T-helper 2 cell treated with Interferon-gamma antibody and Interleukin-4, amounts not matched to agents 5 μg/mL and 100 μg/mL, for 36 hours (primary cell): ENCODE data around the gene TCP11L1.
"Not testable (repeated sequence)": the region's sequence is repeated elsewhere in the genome, so short reads cannot be mapped to it uniquely, and the experiment has no call there.

Source experiments
- DNase-seq: peaks from one replicate; pipeline ENCODE4 v3.0.0; 2021; ENCODE audit warnings: low spot score
- H3K27ac Mint-ChIP-seq: one replicate; pipeline ENCODE4 v1.8.0; 2021; ENCODE audit warnings: mild to moderate bottlenecking, mixed read lengths
- H3K27me3 Mint-ChIP-seq: one replicate; pipeline ENCODE4 v1.8.0; 2021; ENCODE audit warnings: low read depth, mixed read lengths
- H3K36me3 Mint-ChIP-seq: one replicate; pipeline ENCODE4 v1.8.0; 2021; ENCODE audit warnings: low read depth, mixed read lengths
- H3K4me1 Mint-ChIP-seq: one replicate; pipeline ENCODE4 v1.8.0; 2021; ENCODE audit warnings: low read depth, mixed read lengths
- H3K4me3 Mint-ChIP-seq: one replicate; pipeline ENCODE4 v1.8.0; 2022; ENCODE audit warnings: mild to moderate bottlenecking, moderate library complexity, mixed read lengths
- H3K9me3 Mint-ChIP-seq: one replicate; pipeline ENCODE4 v1.8.0; 2021; ENCODE audit warnings: mixed read lengths

The TCP11L1 gene

DNA sequence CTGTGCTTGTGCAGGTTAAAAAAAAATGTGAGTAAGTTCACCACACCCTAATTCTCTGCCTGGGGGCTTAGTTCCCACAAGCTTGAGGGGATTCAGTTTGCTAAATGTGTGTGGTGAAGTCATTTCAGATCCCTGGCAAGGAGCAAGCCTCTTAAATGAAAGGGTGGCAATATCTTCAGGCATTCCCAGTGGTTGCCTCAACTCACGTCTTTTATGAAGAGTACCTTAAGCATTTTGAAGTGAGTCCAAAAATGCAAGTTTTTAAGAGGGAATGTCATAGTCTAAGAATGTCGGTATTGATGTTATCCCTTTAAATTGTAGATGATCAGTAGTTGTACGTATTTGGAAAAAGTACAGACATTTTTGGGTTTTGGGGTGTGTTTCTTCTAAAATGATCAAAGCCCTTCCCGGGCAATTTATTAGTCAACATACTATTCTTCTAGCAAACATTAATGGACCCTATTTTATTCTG, 4.9 kb downstream of the TCP11L1 start:
- peaks cover 32% of the 10 kb centered on the region for H3K36me3 Mint-ChIP-seq
- no peak overlapping the region for H3K4me3 Mint-ChIP-seq
- peaks cover 3% of the 10 kb centered on the region for H3K27me3 Mint-ChIP-seq
- H3K27ac Mint-ChIP-seq: no peak overlapping the region
- DNase-seq: no peak
- peaks cover 22% of the 10 kb centered on the region for H3K4me1 Mint-ChIP-seq
- no peaks in the 10 kb centered on the region for H3K9me3 Mint-ChIP-seq

DNA sequence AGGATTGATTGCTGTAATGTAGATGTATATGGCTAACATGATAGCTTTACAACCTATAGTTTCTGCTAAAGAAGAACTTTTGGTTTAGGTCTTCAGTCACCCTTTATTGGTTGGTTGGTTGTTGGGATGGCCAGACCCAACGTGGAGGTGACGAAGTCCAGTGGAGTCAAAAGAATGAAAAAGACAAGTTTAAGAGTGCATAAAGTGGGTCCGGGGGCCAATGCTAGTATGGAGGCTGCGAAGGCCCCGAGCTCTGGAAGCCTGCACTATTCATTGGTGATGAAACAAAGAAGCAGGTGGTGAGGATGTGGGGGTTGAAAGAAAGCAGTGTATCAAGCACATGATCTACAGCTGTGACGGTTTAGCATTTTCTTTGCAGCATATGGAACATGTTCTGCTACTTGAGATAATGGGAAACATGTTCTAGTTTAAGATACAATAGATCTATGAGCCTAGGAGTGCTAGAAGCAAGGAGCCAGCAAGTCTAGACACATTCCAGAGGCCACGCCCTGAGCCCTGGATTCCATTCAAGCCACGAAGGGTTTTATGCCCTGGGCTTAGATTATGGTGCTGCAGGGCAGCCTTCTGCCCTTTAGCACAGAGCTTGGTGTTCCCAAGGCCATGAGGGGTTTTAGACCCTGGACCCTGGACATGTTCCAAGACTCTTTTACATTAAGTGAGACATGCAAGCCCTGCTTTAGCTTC, 6.3 kb downstream of the TCP11L1 start:
- Mint-ChIP-seq H3K4me1 (peaks cover 16% of the 10 kb centered on the region), H3K27me3 (peaks cover 3% of the 10 kb centered on the region), H3K9me3 (no peaks in the 10 kb centered on the region), H3K4me3 (no peak overlapping the region), H3K36me3 (peaks cover 32% of the 10 kb centered on the region), H3K27ac (no peak overlapping the region)
- no peak for DNase-seq

DNA sequence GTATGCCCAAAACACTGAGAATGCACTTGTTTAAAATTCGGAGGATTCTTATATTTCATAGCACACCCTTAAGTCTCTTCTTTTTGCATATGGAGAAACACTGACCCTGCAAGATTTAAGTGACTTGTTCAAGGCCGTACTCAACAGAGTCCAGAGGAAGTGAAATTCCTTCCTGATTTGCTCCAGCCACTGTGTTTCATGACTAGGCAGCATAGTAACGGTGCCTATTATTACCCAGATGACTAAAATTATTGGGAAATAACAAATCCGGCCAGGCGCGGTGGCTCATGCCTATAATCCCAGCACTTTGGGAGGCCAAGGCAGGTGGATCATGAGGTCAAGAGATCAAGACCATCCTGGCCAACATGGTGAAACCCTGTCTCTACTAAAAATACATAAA, 9.3 kb downstream of the TCP11L1 start:
- H3K36me3 Mint-ChIP-seq: peaks cover 35% of the 10 kb centered on the region
- not testable (repeated sequence) for DNase-seq, H3K9me3 Mint-ChIP-seq, H3K27ac Mint-ChIP-seq, H3K4me3 Mint-ChIP-seq, H3K4me1 Mint-ChIP-seq, H3K27me3 Mint-ChIP-seq

DNA sequence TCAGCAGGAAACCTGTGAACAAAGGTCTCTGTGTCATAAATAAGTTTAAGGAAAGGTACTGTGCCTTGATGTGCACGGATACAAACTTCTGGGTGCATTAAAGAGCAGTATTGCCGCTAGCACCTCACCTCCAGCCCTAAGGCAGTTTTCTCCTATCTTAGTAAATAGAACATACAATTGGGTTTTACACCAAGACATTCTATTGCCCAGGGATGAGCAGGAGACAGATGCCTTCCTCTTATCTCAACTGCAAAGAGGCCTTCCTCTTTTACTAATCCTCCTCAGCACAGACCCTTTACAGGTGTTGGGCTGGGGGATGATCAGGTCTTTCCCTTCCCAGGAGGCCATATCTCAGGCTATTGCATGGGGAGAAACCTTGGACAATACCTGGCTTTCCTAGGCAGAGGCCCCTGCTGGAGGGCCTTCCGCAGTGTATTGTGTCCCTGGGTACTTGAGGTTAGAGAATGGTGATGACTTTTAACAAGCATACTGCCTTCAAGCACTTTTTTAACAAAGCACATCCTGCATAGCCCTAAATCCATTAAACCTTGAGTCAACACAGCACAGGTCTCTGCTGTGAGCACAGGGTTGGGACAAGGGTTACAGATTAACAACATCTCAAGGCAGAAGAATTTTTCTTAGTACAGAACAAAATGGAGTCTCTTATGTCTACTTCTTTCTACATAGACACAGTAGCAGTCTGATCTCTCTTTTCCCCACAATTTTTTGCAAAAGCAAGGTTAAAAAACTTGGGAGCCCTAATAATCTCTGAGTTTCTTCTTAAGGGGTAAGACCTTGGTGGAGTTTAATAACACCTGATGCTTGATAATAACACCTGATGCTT, 10.4 kb downstream of the TCP11L1 start:
- not testable (repeated sequence) for H3K4me3 Mint-ChIP-seq, H3K27me3 Mint-ChIP-seq, DNase-seq, H3K9me3 Mint-ChIP-seq, H3K4me1 Mint-ChIP-seq, H3K27ac Mint-ChIP-seq
- H3K36me3 Mint-ChIP-seq: peaks cover 36% of the 10 kb centered on the region

DNA sequence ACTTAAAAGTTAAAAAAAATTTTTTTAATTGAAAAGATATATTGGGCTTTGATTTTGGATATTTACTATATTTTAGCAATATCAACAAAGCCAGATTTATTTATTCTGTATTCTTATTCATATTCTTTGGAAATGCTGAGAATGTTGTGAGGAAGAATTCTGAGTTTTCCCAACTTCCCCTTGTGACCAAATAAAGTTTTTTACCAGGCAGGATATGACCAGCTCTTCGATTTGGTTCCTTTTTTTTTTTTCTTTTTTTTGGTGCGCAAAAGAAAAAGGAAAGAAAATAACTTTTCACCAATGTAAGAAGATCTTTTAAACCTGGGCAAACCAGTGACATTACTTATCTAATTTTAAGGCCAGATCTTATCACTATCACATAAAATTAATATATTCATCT, 12.9 kb downstream of the TCP11L1 start:
- no peak for DNase-seq

DNA sequence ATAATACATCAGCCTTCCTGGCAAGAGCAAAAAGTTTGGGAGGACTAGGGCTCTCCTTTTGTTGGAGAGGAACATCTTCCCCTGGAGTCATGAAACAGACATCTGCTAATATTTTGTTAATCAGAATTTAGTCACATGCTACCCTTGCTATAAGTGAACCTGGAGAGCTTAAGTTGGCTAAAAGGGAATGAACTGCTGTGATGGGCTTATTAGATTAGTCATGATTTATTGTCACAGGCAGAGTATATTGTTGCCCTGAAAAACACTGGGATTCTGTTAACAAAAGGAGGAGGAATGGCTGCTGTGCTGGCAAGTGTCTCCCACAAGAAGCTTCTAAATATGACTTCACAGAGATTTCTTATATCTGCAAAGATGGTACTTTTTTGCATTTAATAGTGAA, 16.0 kb downstream of the TCP11L1 start:
- H3K27me3 Mint-ChIP-seq: no peaks in the 10 kb centered on the region
- H3K4me3 Mint-ChIP-seq: no peak overlapping the region
- no peaks in the 10 kb centered on the region for H3K9me3 Mint-ChIP-seq
- H3K27ac Mint-ChIP-seq: no peak overlapping the region
- peaks cover 8% of the 10 kb centered on the region for H3K4me1 Mint-ChIP-seq
- DNase-seq: no peak
- H3K36me3 Mint-ChIP-seq: peaks cover 29% of the 10 kb centered on the region

More for the DNA sequence above, 12.9 kb downstream of the TCP11L1 start:
- Mint-ChIP-seq H3K27ac (no peak overlapping the region), H3K4me3 (no peak overlapping the region), H3K27me3 (no peaks in the 10 kb centered on the region), H3K4me1 (no peaks in the 10 kb centered on the region), H3K9me3 (no peaks in the 10 kb centered on the region), H3K36me3 (peaks cover 23% of the 10 kb centered on the region)

DNA sequence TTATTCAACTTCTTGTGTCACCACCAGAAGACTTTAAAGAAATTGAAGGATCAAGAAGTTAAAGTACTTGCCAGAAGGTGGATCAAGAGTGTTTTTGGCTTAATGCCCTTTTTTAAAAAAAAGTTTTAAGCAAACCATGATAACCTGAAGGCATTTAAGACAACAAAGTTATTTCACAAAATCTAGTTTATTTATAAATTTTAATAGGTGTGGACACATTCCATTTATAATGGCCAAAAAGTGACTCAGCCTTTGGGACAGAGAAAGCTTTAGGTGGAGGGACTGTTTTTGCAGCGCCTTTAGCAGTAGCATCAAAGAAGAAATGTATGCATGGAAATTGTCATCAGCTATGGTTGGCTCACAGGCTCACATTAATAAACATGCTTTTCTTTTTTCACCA, 17.9 kb downstream of the TCP11L1 start:
- DNase-seq: no peak
- peaks cover 42% of the 10 kb centered on the region for H3K36me3 Mint-ChIP-seq
- no peak overlapping the region for H3K27ac Mint-ChIP-seq
- peaks cover 10% of the 10 kb centered on the region for H3K4me1 Mint-ChIP-seq
- H3K9me3 Mint-ChIP-seq: no peaks in the 10 kb centered on the region
- H3K27me3 Mint-ChIP-seq: no peaks in the 10 kb centered on the region
- H3K4me3 Mint-ChIP-seq: no peak overlapping the region

DNA sequence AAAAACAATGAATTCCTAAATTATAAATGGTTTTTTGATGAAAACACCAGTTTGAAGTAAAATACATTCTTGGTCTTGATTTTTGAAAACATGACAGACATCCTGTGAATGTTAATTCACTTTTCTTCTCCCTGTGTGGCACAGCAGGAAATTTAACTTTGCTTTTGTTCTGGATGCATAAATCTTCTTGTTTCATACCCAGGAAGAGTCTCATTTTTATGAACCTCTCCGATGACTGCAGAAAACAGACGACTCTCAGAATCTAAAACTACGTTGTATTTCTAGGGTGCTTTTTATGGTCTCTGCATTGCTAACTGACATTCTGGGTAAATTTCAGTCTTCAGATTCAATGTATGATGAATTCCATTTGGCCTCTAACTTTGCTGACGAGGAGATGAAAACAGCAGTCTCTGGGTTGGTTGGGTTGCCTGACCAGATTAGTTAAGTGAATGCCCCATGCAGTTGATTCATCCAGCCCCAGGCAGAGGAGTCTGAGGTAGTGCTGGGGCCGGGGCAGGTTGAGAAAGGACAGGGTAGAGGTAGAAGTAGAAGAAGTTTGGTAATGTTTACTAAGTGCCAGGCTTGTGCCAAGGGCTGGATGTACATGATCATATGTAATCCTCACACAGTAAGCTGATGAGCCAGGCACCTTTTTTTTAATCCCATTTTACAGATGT, 20.1 kb downstream of the TCP11L1 start:
- Mint-ChIP-seq H3K4me3 (no peak overlapping the region), H3K9me3 (no peaks in the 10 kb centered on the region), H3K36me3 (peaks cover 45% of the 10 kb centered on the region), H3K27me3 (no peaks in the 10 kb centered on the region), H3K4me1 (peaks cover 26% of the 10 kb centered on the region), H3K27ac (no peak overlapping the region)
- DNase-seq: no peak

DNA sequence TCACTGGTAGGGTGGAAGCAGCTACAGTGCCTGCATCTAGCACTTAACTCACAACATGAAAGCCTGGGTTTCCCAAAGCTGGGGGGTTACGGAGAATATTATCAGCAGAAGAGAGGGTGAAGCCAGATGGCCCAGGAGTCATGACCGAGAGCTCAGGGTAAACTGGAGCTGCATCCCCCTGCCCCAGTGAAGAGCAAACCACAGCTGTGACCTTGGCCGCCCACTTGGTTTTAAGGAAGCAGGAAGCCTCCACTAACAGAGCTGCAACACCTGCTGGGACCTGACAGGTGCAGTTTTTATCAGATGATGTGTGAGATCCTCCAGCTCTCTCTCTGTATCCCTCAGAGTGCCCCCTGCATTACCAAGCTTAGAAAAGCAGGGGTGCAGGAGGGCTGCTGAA, 20.9 kb downstream of the TCP11L1 start:
- peaks cover 30% of the 10 kb centered on the region for H3K4me1 Mint-ChIP-seq
- no peaks in the 10 kb centered on the region for H3K9me3 Mint-ChIP-seq
- no peak overlapping the region for H3K27ac Mint-ChIP-seq
- H3K27me3 Mint-ChIP-seq: no peaks in the 10 kb centered on the region
- H3K4me3 Mint-ChIP-seq: no peak overlapping the region
- no peak for DNase-seq
- H3K36me3 Mint-ChIP-seq: peaks cover 41% of the 10 kb centered on the region

DNA sequence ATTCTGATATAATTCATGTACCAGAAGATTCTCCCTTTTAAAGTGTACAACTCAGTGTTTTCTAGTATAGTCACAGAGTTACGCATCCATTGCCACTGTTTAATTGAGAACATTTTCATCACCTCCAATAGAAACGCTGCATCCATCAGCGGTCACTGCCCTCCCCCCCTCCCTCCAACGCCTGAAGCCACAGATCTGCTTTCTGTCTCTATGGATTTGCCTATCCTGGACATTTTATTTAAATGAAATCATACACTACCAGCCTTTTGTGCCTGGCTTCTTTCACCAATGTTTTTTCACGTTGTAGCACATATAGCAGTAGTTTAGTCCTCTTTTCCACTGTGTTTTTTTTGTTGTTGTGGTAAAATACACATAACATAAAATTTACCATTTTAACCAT, 22.8 kb downstream of the TCP11L1 start:
- Mint-ChIP-seq H3K9me3 (no peaks in the 10 kb centered on the region), H3K27ac (no peak overlapping the region), H3K27me3 (no peaks in the 10 kb centered on the region), H3K36me3 (peaks cover 40% of the 10 kb centered on the region), H3K4me3 (no peak overlapping the region), H3K4me1 (peaks cover 30% of the 10 kb centered on the region)
- no peak for DNase-seq

DNA sequence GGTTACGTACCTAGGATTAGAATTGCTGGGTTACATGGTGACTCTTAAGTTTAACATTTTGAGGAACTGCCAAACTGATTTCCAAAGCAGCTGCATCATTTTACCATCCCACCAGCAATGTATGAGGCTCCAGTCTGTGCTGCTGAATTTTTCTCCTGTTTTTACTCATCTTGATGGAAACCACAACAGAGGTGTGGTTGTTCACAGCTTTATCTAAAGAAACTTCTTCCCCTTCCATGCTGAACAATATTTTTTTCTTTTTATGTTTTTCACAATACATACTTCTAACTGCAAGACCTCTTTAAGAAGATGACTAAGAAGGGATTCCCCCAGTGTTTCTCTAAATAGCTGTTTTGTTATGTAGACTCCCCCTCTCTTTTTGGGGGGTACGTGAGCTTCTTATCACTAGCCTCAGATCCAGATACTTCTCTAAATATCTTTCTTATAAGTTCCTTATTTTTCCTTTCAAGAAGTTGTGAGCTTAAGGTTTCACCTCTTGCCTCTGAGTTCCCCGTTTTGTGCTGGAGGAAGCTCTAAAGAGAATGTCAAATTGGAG, 24.0 kb downstream of the TCP11L1 start:
- H3K27me3 Mint-ChIP-seq: no peaks in the 10 kb centered on the region
- peak; percentile 29 for DNase-seq
- H3K4me3 Mint-ChIP-seq: peak overlapping the region; percentile 45
- H3K36me3 Mint-ChIP-seq: peaks cover 37% of the 10 kb centered on the region
- peak overlapping the region; percentile 46 for H3K27ac Mint-ChIP-seq
- H3K4me1 Mint-ChIP-seq: peaks cover 30% of the 10 kb centered on the region
- no peaks in the 10 kb centered on the region for H3K9me3 Mint-ChIP-seq

DNA sequence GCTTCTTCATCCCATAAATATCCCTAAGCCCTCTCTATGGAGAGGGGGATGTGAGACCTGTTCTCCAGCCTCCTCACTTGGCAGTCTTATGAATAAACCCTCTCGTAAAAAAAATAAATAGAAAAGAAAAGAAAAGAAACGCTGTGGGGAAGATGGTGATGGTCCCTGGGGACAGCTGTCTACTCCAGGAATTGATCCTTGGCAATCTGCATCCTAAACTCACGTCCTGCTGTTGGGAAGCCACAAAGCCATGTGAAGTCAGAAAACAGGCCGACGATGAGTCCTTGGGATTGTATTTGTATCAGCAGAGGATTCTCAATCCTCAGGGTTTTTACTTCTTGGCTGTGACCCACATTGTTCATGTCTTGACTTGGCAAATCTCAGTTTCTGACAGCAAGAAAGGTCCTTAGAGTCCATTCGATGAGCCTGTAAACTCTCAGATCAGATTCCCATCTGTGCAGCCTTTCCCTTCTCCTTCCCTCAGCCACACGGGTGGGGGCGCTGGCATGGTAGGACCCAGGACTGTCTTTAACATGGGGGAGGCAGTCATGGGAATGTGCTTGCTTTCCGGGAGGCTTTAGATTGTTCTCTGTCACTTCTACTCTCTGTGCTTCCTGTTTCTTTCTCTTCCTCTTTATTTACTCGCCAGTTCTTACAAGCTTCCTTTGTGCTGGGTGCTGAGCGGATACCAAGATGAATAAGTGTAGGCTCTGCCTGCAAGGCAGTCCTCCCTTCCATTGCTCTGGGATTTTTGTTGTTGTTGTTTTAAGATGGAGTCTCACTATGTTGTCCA, 24.9 kb downstream of the TCP11L1 start:
- H3K36me3 Mint-ChIP-seq: peaks cover 31% of the 10 kb centered on the region
- no peaks in the 10 kb centered on the region for H3K9me3 Mint-ChIP-seq
- no peak overlapping the region for H3K4me3 Mint-ChIP-seq
- no peak for DNase-seq
- peaks cover 25% of the 10 kb centered on the region for H3K4me1 Mint-ChIP-seq
- no peak overlapping the region for H3K27ac Mint-ChIP-seq
- H3K27me3 Mint-ChIP-seq: no peaks in the 10 kb centered on the region

DNA sequence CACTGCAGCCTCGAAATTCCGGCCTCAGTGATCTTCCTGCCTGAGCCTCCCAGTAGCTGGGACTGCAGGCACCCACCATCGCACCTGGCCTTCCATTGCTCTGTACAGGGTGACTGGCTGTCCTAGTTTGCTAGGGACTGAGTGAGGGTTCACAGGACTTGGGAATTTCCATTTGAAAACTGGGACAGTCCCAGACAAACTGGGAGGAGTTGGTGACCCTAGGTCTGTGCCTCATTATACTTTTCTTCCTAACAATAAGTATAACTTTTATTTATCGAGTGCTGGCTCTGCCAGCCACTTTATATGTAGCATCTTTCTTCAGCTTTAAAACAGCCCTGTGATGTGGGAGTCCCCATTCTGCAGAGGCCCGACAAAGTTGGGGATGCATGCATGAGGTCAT, 25.5 kb downstream of the TCP11L1 start:
- H3K4me3 Mint-ChIP-seq: no peak overlapping the region
- H3K27me3 Mint-ChIP-seq: no peaks in the 10 kb centered on the region
- H3K9me3 Mint-ChIP-seq: no peaks in the 10 kb centered on the region
- no peak overlapping the region for H3K27ac Mint-ChIP-seq
- H3K4me1 Mint-ChIP-seq: peaks cover 23% of the 10 kb centered on the region
- H3K36me3 Mint-ChIP-seq: peaks cover 25% of the 10 kb centered on the region
- no peak for DNase-seq
